HepG2 (cell line): ENCODE measurements around the gene ECT2. TPM values are rescaled to one million over a fixed set of nuclear protein-coding genes. Genes with fewer than 3 reads are reported as not detected.

Source experiments
- ATAC-seq: fragments of 200-7000 bp; cut with Tn5 transposase; 3 replicates; pipeline ENCODE4 v1.9.1; 2020; ENCODE audit warnings: mild to moderate bottlenecking, moderate library complexity
- BruUV-seq: library from RNA; stranded (reverse); fragments of 400-500 nt; replicated peaks from 2 replicates; lab custom pipeline; 2021; lab: Mats Ljungman, UMichigan
- CTCF ChIA-PET: fragments of 300-600 bp; formaldehyde crosslinking; extraction: SDS; loops from one replicate; lab custom pipeline; 2021; ENCODE audit warnings: low total read pairs, inconsistent platforms, low intra/inter-chr PET ratio; lab: Yijun Ruan, JAX
- POLR2A ChIA-PET: fragments of 350-600 bp; sonication (Branson Sonifier 250); formaldehyde crosslinking; loops from one replicate; lab custom pipeline; 2020; ENCODE audit warnings: antibody characterized with exemption, inconsistent platforms; lab: Yijun Ruan, JAX
- DNase-seq: peaks from one replicate; pipeline ENCODE4 v3.0.0-alpha.2; 2015; ENCODE audit warnings: low spot score
- FAIRE-seq: peaks from 3 replicates; lab custom pipeline; 2011; peaks lifted over from hg19 to GRCh38; lab: Jason Lieb, UNC
- H2AFZ ChIP-seq: one replicate; pipeline ENCODE4 v1.6.1; 2011; ENCODE audit warnings: low read length, inconsistent platforms
- H3K27ac ChIP-seq: fragments of 300-600 bp; 3 replicates; pipeline ENCODE4 v1.8.0; 2011; ENCODE audit warnings: mixed run types, mild to moderate bottlenecking, mixed read lengths, low read length, inconsistent platforms; ENCODE audit not compliant: insufficient read depth; ENCODE audit errors: extremely low read length
- H3K27me3 ChIP-seq, 2 experiments: fragments of 200-600 bp in 1 of 2; 2 replicates in 1 of 2; 3 replicates in 1 of 2; pipeline versions ENCODE4 v1.6.0 to v1.8.0; 2011; ENCODE audit warnings: low read length in 2 of 2, mild to moderate bottlenecking in 2 of 2, moderate library complexity in 2 of 2, inconsistent platforms in 1 of 2; ENCODE audit not compliant: insufficient read depth in 2 of 2, control insufficient read depth in 1 of 2
- H3K36me3 ChIP-seq, 2 experiments: fragments of 200-600 bp in 1 of 2; replicated peaks in 1 of 2; 2 replicates in 1 of 2; 3 replicates in 1 of 2; pipeline versions ENCODE4 v1.5.1 to v1.8.0; 2011; ENCODE audit warnings: low read length in 2 of 2, inconsistent platforms in 1 of 2; ENCODE audit not compliant: insufficient read depth in 2 of 2, control insufficient read depth in 1 of 2
- H3K4me1 ChIP-seq: 2 replicates; pipeline ENCODE4 v1.5.1; 2012; ENCODE audit warnings: low read length, inconsistent platforms; ENCODE audit not compliant: insufficient read depth
- H3K4me2 ChIP-seq: 2 replicates; pipeline ENCODE4 v1.6.0; 2011; ENCODE audit warnings: low read depth, low read length, inconsistent platforms
- H3K4me3 ChIP-seq, 3 experiments: fragments of 200-600 bp in 1 of 3; sonication (generic), shearing (Covaris generic) in 1 of 3; replicated peaks in 1 of 3; 2 replicates each; pipeline ENCODE4 v1.5.1; 2011 to 2016; ENCODE audit warnings: low read length in 3 of 3, inconsistent platforms in 2 of 3, low read depth in 2 of 3, mild to moderate bottlenecking in 2 of 3, control low read depth in 1 of 3, mixed read lengths in 1 of 3; ENCODE audit not compliant: insufficient read depth in 1 of 3
- H3K79me2 ChIP-seq: one replicate; pipeline ENCODE4 v1.6.1; 2011; ENCODE audit warnings: low read length, inconsistent platforms; ENCODE audit not compliant: insufficient read depth
- H3K9ac ChIP-seq: 2 replicates; pipeline ENCODE4 v1.6.0; 2011; ENCODE audit warnings: mild to moderate bottlenecking, low read depth, low read length, inconsistent platforms; ENCODE audit not compliant: insufficient read depth
- H3K9me3 ChIP-seq: 2 replicates; pipeline ENCODE4 v1.5.1; 2012; ENCODE audit warnings: mild to moderate bottlenecking, low read length
- H4K20me1 ChIP-seq: 2 replicates; pipeline ENCODE4 v1.6.0; 2011; ENCODE audit warnings: inconsistent platforms, mild to moderate bottlenecking, low read length, moderate library complexity; ENCODE audit not compliant: insufficient read depth
- ARNTL ChIP-seq: sonication (generic); formaldehyde crosslinking; IDR thresholded peaks from 2 replicates; pipeline ENCODE4 v1.4.0; 2020; ENCODE audit warnings: mild to moderate bottlenecking, missing genetic modification reagents
- CBX2 ChIP-seq, 2 experiments: fragments of 200-600 bp in 1 of 2; sonication (generic); formaldehyde crosslinking in 1 of 2; IDR thresholded peaks; 2 replicates each; pipeline versions ENCODE4 v1.7.0 to v1.8.1; 2018 to 2022; ENCODE audit warnings: low read depth in 2 of 2, low read length in 1 of 2, mild to moderate bottlenecking in 1 of 2, missing genetic modification reagents in 1 of 2
- GPN1 ChIP-seq: sonication (generic); formaldehyde crosslinking; IDR thresholded peaks from 2 replicates; pipeline ENCODE4 v1.5.1; 2020; ENCODE audit warnings: missing genetic modification reagents, borderline replicate concordance
- LRRFIP1 ChIP-seq: sonication (generic); formaldehyde crosslinking; conservative IDR thresholded peaks from 2 replicates; pipeline ENCODE4 v1.4.0; 2020; ENCODE audit warnings: missing genetic modification reagents
- MAF1 ChIP-seq: sonication (generic); formaldehyde crosslinking; IDR thresholded peaks from 2 replicates; pipeline ENCODE4 v1.5.0; 2020; ENCODE audit warnings: missing genetic modification reagents, borderline replicate concordance
- MATR3 ChIP-seq: sonication (generic); formaldehyde crosslinking; IDR thresholded peaks from 2 replicates; pipeline ENCODE4 v1.4.0; 2020; ENCODE audit warnings: missing genetic modification reagents
- NFIC ChIP-seq: IDR thresholded peaks from 2 replicates; pipeline ENCODE4 v1.6.1; 2012; ENCODE audit warnings: mild to moderate bottlenecking, low read length, inconsistent platforms
- NFRKB ChIP-seq: fragments of 450-650 bp; IDR thresholded peaks from 2 replicates; pipeline ENCODE4 v1.6.1; 2017
- PBX3 ChIP-seq: sonication (generic); formaldehyde crosslinking; IDR thresholded peaks from 2 replicates; pipeline ENCODE4 v1.8.1; 2023; ENCODE audit warnings: missing genetic modification reagents, inconsistent platforms, borderline replicate concordance
- PREB ChIP-seq: sonication (generic); formaldehyde crosslinking; IDR thresholded peaks from 2 replicates; pipeline ENCODE4 v1.4.0; 2020; ENCODE audit warnings: missing genetic modification reagents
- RBM39 ChIP-seq: fragments of 200-400 bp; formaldehyde crosslinking; IDR thresholded peaks from one replicate; pipeline ENCODE4 v1.6.1; 2018; ENCODE audit warnings: antibody characterized with exemption, mild to moderate bottlenecking, low read depth, low read length; ENCODE audit not compliant: poor library complexity, severe bottlenecking
- RFXAP ChIP-seq: sonication (generic); formaldehyde crosslinking; IDR thresholded peaks from 2 replicates; pipeline ENCODE4 v1.4.0; 2020; ENCODE audit warnings: missing genetic modification reagents, borderline replicate concordance
- SALL1 ChIP-seq: sonication (generic); formaldehyde crosslinking; IDR thresholded peaks from 2 replicates; pipeline ENCODE4 v1.8.0; 2022; ENCODE audit warnings: mild to moderate bottlenecking, missing genetic modification reagents
- SNAI1 ChIP-seq: sonication (generic); formaldehyde crosslinking; IDR thresholded peaks from 2 replicates; pipeline ENCODE4 v1.5.0; 2020; ENCODE audit warnings: mild to moderate bottlenecking, missing genetic modification reagents, borderline replicate concordance
- TOPORS ChIP-seq: sonication (generic); formaldehyde crosslinking; IDR thresholded peaks from 2 replicates; pipeline ENCODE4 v1.8.0; 2023; ENCODE audit warnings: mild to moderate bottlenecking, missing genetic modification reagents
- ZBTB2 ChIP-seq: sonication (generic); formaldehyde crosslinking; IDR thresholded peaks from 2 replicates; pipeline ENCODE4 v1.8.0; 2022; ENCODE audit warnings: low read depth, missing genetic modification reagents
- ZNF710 ChIP-seq: sonication (generic); formaldehyde crosslinking; IDR thresholded peaks from 2 replicates; pipeline ENCODE4 v1.5.0; 2020; ENCODE audit warnings: mild to moderate bottlenecking, missing genetic modification reagents, borderline replicate concordance
- WGBS: methylation state at CpG from one replicate; pipeline ENCODE4 v1.1.6; 2017; ENCODE audit warnings: low lambda C conversion rate; 5-methylcytosine and 5-hydroxymethylcytosine counted together
- in situ Hi-C: cut with HindIII; loops from 2 replicates; pipeline ENCODE4 v1.10.0; 2017; ENCODE audit warnings: low pct_unique_long_range_greater_than_20kb; ENCODE audit not compliant: extremely low pct_ligation_motif_present
- intact Hi-C: fragments of 100-400 bp; cut with micrococcal nuclease; formaldehyde crosslinking; loops from one replicate; pipeline ENCODE4 v1.10.0; 2022; ENCODE audit not compliant: unreplicated experiment
- polyA plus RNA-seq, 8 experiments: library from polyadenylated mRNA; depleted of rRNA in 3 of 8; stranded (reverse) in 7 of 8; unstranded in 1 of 8; fragments of >200 nt; fragmentation: Illumina TruSeq in 4 of 8; extraction: Trizol in 4 of 8; gene quantifications; 2 replicates each; pipeline versions ENCODE4 v1.2.1 to v1.2.3, GENCODE V29; 2011 to 2016; ENCODE audit warnings: low read depth in 4 of 8, missing spikeins in 1 of 8, mixed read lengths in 1 of 8; ENCODE audit not compliant: insufficient read depth in 1 of 8
- total RNA-seq, 5 experiments: library from RNA; depleted of rRNA; stranded (reverse); fragments of >200 nt; fragmentation: Illumina TruSeq; extraction: Trizol; gene quantifications; 2 replicates each; pipeline ENCODE4 v1.2.3, GENCODE V29; 2016; ENCODE audit warnings: low read depth in 1 of 5

The ECT2 gene
- total and polyA plus RNA-seq, 2 of the 13 experiments (the other 11 are each of a cell fraction or from before 2014, with no cell fraction given), result 21.6 to 52.0 TPM

GRCh38 chr3:172848910-172849309, 98.4 kb downstream of the ECT2 start:
- H4K20me1 ChIP-seq, result no peaks in the 10 kb centered on the region
- FAIRE-seq (no peak), ATAC-seq (no peak), DNase-seq (no peak)
- no peaks in the 10 kb centered on the region for H3K9me3 ChIP-seq
- no peaks in the 10 kb centered on the region for H3K79me2 ChIP-seq
- intact Hi-C loops (no loop called here), in situ Hi-C loops (no loop called here)
- no peaks in the 10 kb centered on the region for H3K4me1 ChIP-seq
- no peaks in the 10 kb centered on the region for H3K36me3 ChIP-seq
- no peak overlapping the region for H3K4me2 ChIP-seq
- no peak overlapping the region for H2AFZ ChIP-seq
- H3K4me3 ChIP-seq, result no peak overlapping the region
- POLR2A ChIA-PET, result no interaction called here
- WGBS, result 0% methylated on average over 1 of the region's 1 CpG
- BruUV-seq, result no TSS peak
- no peaks in the 10 kb centered on the region for H3K27me3 ChIP-seq
- CTCF ChIA-PET, result no interaction called here
- H3K9ac ChIP-seq, result no peak overlapping the region
- no peak overlapping the region for H3K27ac ChIP-seq
- TF ChIP-seq ZBTB2 (CRISPR knock-in tag) (no peak), SALL1 (CRISPR knock-in tag) (no peak), ZNF710 (no peak), ARNTL (CRISPR knock-in tag) (no peak), MATR3 (CRISPR knock-in tag) (no peak), NFIC (no peak), PREB (CRISPR knock-in tag) (no peak), MAF1 (no peak), NFRKB (no peak), RBM39 (no peak), LRRFIP1 (no peak), RFXAP (CRISPR knock-in tag) (no peak), TOPORS (no peak), SNAI1 (CRISPR knock-in tag) (no peak), PBX3 (no peak), CBX2 (IDR thresholded peaks at IDR 0.05; ENCODE audit: low read depth, low read length) (no peak), CBX2 (CRISPR knock-in tag; IDR thresholded peaks at IDR 0.05; ENCODE audit: low read depth) (no peak), GPN1 (CRISPR knock-in tag) (no peak)
